Bronchial epithelial cell (primary cell): ENCODE data around the gene ZC3H12C. TPM values are rescaled to one million over a fixed set of nuclear protein-coding genes. Genes with fewer than 3 reads are reported as not detected.
A peak's percentile ranks its signal among the peaks of the same experiment; 100 is the strongest.

ENCODE experiments used
- DNase-seq: peaks from one replicate; pipeline ENCODE4 v3.0.0-alpha.2; 2010; ENCODE audit warnings: low read depth
- FAIRE-seq: peaks from 2 replicates; lab custom pipeline; 2011; peaks lifted over from hg19 to GRCh38; lab: Jason Lieb, UNC
- H3K27me3 ChIP-seq: 2 replicates; pipeline ENCODE4 v1.5.1; 2011; ENCODE audit warnings: low read length; ENCODE audit not compliant: control insufficient read depth, insufficient read depth
- H3K36me3 ChIP-seq: 2 replicates; pipeline ENCODE4 v1.5.1; 2011; ENCODE audit warnings: low read length; ENCODE audit not compliant: control insufficient read depth, insufficient read depth
- H3K4me3 ChIP-seq: 2 replicates; pipeline ENCODE4 v1.5.1; 2011; ENCODE audit warnings: mild to moderate bottlenecking, low read depth, low read length, control low read depth
- total RNA-seq: library from RNA; depleted of rRNA; stranded (reverse); fragments of >200 nt; gene quantifications from 2 replicates; pipeline ENCODE4 v1.2.1, GENCODE V29; 2014
- TF ChIP-seq, protein P1 (sequence below): IDR thresholded peaks from 2 replicates; pipeline ENCODE4 v1.5.1; 2011; ENCODE audit warnings: mild to moderate bottlenecking, moderate library complexity, low read length, control low read depth, inconsistent platforms; ENCODE audit not compliant: insufficient read depth, severe bottlenecking

ZC3H12C gene
- total RNA-seq, 1 donor from 2014 or later = 5.3 TPM

DNA sequence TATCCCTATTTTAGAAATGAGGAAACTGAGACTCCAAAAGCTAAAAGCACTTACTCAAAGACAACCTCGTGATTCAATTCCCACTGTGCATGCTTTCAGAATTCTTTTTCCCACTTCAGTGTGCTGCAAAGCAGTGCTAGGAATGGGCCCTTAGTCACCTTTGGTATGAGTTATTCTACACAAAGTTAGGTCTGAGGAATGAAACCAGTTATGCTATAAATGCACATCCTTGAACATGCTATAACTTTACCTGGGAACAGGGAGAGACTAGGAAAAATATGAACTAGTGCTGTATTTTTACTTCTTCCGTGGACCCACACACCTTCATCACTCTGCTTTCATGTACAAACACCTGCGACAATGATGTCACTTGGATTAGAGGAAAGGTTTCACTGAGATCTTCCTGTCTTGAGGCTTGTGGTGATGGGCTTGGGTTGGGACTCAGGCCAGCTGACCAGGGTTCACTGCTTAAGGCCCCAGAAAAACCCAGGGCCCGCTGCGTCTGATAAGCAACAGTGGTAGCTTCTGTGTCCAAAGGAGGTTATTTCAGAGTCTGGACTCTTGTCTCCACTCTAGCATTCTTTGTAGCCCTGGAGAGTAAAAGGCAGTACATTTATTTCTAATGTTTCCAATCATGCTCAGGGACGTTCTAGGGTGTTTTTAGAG is 81.6 kb downstream of the ZC3H12C start:
- DNase-seq (peak; percentile 49), FAIRE-seq (no peak)
- TF ChIP-seq, protein P1, sequence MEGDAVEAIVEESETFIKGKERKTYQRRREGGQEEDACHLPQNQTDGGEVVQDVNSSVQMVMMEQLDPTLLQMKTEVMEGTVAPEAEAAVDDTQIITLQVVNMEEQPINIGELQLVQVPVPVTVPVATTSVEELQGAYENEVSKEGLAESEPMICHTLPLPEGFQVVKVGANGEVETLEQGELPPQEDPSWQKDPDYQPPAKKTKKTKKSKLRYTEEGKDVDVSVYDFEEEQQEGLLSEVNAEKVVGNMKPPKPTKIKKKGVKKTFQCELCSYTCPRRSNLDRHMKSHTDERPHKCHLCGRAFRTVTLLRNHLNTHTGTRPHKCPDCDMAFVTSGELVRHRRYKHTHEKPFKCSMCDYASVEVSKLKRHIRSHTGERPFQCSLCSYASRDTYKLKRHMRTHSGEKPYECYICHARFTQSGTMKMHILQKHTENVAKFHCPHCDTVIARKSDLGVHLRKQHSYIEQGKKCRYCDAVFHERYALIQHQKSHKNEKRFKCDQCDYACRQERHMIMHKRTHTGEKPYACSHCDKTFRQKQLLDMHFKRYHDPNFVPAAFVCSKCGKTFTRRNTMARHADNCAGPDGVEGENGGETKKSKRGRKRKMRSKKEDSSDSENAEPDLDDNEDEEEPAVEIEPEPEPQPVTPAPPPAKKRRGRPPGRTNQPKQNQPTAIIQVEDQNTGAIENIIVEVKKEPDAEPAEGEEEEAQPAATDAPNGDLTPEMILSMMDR = no peak
- no peak overlapping the region for H3K4me3 ChIP-seq
- H3K27me3 ChIP-seq = no peaks in the 10 kb centered on the region
- no peaks in the 10 kb centered on the region for H3K36me3 ChIP-seq

DNA sequence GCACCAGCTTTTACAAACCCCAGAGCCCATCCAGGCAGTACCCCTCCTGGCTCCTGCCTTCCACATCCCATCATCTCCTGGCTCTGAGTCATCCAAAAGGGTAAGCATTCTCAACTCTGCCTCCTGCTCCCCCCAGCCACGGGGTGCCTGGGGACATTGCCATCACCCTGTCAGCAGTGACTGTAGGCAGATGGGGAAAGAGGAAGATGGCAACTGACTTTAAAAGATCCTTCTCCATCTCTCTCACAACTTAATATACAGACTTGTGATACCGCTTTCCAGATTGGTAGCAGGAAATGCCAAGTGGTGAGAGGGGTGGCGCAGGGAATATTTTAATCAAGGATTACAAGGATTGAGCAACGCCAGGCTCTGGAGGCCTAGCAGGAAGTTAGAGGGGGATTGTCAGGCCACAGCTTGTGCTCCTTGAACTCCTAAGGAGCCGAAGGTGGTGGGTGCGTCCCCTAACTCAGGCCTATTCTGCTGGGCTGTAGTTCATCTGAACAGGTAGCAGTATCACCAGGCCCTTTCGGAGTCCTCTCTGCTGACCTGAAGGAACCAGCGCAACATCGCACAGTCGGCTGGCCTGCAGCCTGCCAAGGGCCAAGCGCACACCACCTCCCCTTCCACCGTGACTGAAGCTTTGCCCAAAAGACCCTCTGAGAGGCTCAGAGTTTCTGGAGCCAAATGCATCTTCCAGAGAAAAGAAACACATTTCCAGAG is 83.3 kb downstream of the ZC3H12C start:
- Histone ChIP-seq H3K27me3 (no peaks in the 10 kb centered on the region), H3K4me3 (no peak overlapping the region), H3K36me3 (no peaks in the 10 kb centered on the region)
- FAIRE-seq (peak; percentile 13), DNase-seq (peak; percentile 21)
- TF ChIP-seq, protein P1 = no peak

DNA sequence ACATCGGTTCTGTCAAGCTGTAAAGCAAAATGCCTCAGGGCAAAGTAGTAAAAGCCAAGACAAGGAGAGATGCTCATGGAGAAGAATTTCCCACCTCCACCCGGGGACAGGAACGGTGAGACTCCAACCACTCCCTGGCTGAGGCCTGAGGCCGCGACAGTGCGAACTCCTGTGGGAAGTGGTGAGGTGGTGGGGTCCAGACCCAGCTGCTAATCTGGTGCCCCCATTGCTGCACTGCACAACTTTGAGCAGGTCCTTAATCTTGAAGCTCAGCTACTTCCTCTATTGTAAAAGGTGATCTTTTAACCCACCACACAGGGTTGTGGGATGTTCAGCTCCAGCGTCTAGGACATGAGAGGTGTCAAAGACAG is 83.9 kb downstream of the ZC3H12C start:
- FAIRE-seq (no peak), DNase-seq (no peak)
- Histone ChIP-seq H3K27me3 (no peaks in the 10 kb centered on the region), H3K36me3 (no peaks in the 10 kb centered on the region), H3K4me3 (no peak overlapping the region)
- TF ChIP-seq, protein P1 = no peak

DNA sequence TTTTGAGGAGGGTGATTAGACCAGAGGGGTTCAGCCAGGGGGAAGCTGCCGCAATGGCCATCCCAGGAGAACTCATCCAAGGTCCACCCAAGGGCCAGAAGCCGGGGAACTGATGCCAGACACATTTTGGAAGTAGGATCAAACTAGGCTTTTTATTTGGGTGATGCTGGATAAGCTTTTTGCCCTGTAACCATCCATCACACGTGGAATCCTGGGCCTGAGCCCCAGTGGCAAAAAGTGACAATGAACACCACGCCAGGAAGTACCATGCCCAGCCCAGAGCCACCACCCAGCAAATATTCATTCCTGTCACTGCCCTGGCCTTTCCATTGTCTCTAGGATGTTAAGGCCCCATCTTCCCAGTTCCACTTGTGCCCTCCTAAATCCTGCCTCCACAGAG is 85.9 kb downstream of the ZC3H12C start:
- DNase-seq (no peak), FAIRE-seq (no peak)
- Histone ChIP-seq H3K36me3 (no peaks in the 10 kb centered on the region), H3K27me3 (no peaks in the 10 kb centered on the region), H3K4me3 (no peak overlapping the region)
- TF ChIP-seq, protein P1 = no peak

DNA sequence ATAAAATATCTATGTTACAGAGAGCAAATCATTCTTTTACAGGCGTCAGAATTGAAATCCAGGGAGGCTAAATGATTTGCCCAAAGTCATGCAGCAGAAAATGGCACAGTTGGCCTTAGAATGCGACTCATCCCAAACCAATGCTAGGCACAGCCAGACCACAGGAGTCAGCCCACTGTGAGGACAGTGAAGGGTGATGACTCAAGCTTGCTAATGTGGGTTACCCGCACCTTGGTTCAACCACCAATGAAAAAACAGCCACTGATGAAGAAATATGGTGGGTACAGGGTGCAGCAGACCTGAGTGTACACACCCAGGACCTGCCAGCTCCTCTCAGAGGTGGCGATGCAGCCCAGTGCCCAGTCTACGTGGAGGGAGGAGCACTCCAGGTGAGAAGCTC is 89.7 kb downstream of the ZC3H12C start:
- TF ChIP-seq, protein P1 = no peak
- Histone ChIP-seq H3K4me3 (no peak overlapping the region), H3K36me3 (no peaks in the 10 kb centered on the region), H3K27me3 (no peaks in the 10 kb centered on the region)
- FAIRE-seq (no peak), DNase-seq (peak; percentile 91)

DNA sequence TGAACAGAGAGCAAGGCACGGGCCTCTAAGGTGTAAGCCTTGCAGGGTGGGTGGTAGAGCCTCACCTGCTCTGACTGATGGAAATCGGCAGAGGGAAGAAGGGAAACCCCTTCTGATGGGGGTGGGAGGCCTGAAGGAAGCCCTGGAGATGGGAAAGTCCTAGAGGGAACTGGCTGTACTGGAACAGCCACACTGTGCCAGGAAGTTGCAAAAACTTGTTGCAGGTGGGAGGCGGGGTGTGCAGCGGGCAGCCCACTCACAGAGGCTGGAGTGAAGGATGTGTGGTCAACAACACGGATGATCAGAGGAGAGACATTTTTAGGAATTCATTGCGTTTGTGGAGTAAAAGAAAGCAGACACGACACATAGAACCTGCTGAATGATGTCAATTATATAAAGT is 91.3 kb downstream of the ZC3H12C start:
- DNase-seq = no peak
- FAIRE-seq = no peak

More for the DNA sequence above, 91.3 kb downstream of the ZC3H12C start:
- Histone ChIP-seq H3K36me3 (no peaks in the 10 kb centered on the region), H3K27me3 (no peaks in the 10 kb centered on the region), H3K4me3 (no peak overlapping the region)
- TF ChIP-seq, protein P1 = no peak
